Natural killer cell (primary cell): Measurements from ENCODE around the gene FAF1. TPM values are rescaled to one million over a fixed set of nuclear protein-coding genes. Genes with fewer than 3 reads are reported as not detected.

Source experiments
- ATAC-seq, 3 donors: fragments of 150-1000 bp in 2 of 3; fragments of 200-7000 bp in 1 of 3; cut with Tn5 transposase; 1 replicate in 1 of 3; 2 replicates in 2 of 3; pipeline ENCODE4 v1.10.0; 2021; ENCODE audit warnings: mild to moderate bottlenecking in 2 of 3, moderate library complexity in 2 of 3
- DNase-seq, 2 donors: peaks; one replicate each; pipeline versions ENCODE4 v3.0.0 to v3.0.0-alpha.2; 2013 to 2021; ENCODE audit warnings: mixed read lengths in 1 of 2
- H3K27ac ChIP-seq: one replicate; pipeline ENCODE4 v1.5.1; 2013; ENCODE audit warnings: mild to moderate bottlenecking, low read length
- H3K27me3 ChIP-seq: one replicate; pipeline ENCODE4 v1.6.1; 2013; ENCODE audit warnings: low read length; ENCODE audit not compliant: control insufficient read depth, insufficient read depth
- H3K36me3 ChIP-seq: one replicate; pipeline ENCODE4 v1.6.1; 2013; ENCODE audit warnings: low read length; ENCODE audit not compliant: control insufficient read depth, insufficient read depth
- H3K4me1 ChIP-seq: one replicate; pipeline ENCODE4 v1.6.1; 2013; ENCODE audit warnings: low read length; ENCODE audit not compliant: control insufficient read depth, insufficient read depth
- H3K4me3 ChIP-seq: one replicate; pipeline ENCODE4 v1.5.1; 2013; ENCODE audit warnings: low read length
- H3K9me3 ChIP-seq: one replicate; pipeline ENCODE4 v1.6.1; 2013; ENCODE audit warnings: low read length; ENCODE audit not compliant: control insufficient read depth, insufficient read depth
- H3K27ac Mint-ChIP-seq, 2 donors: one replicate each; pipeline ENCODE4 v1.8.0; 2022; ENCODE audit warnings: mild to moderate bottlenecking in 2 of 2, mixed read lengths in 2 of 2, moderate library complexity in 1 of 2
- H3K27me3 Mint-ChIP-seq, 2 donors: one replicate each; pipeline ENCODE4 v1.8.0; 2022; ENCODE audit warnings: low read depth in 2 of 2, mixed read lengths in 2 of 2
- H3K36me3 Mint-ChIP-seq: one replicate; pipeline ENCODE4 v1.8.0; 2022; ENCODE audit warnings: mixed read lengths
- H3K4me1 Mint-ChIP-seq, 2 donors: one replicate each; pipeline ENCODE4 v1.8.0; 2022; ENCODE audit warnings: mixed read lengths in 2 of 2
- H3K4me3 Mint-ChIP-seq: one replicate; pipeline ENCODE4 v1.8.0; 2022; ENCODE audit warnings: mild to moderate bottlenecking, moderate library complexity, mixed read lengths
- H3K9me3 Mint-ChIP-seq, 2 donors: one replicate each; pipeline ENCODE4 v1.8.0; 2022; ENCODE audit warnings: mixed read lengths in 2 of 2
- CTCF ChIP-seq: fragments of 200-600 bp; IDR thresholded peaks from one replicate; pipeline ENCODE4 v1.8.0; 2022; ENCODE audit warnings: antibody characterized with exemption
- WGBS: methylation state at CpG from one replicate; pipeline ENCODE4 v1.1.7; 2013; ENCODE audit warnings: missing lambda C conversion rate; ENCODE audit not compliant: insufficient coverage; 5-methylcytosine and 5-hydroxymethylcytosine counted together
- intact Hi-C: fragments of 100-400 bp; cut with micrococcal nuclease; formaldehyde crosslinking; loops from one replicate; pipeline ENCODE4 v1.14.2; 2022
- total RNA-seq, 4 donors: library from RNA; stranded (reverse); fragments of 120-200 nt in 1 of 4; gene quantifications; one replicate each; pipeline versions ENCODE4 v1.2.3 to v1.2.4, GENCODE V29; 2013 to 2022

FAF1 gene
- total RNA-seq, 3 donors from 2014 or later (not counting 1 experiment from before 2014, with no cell fraction given), result 56.8 to 59.7 (median 57.2) TPM

GRCh38 chr1:50416553-50417453 is 543.3 kb downstream of the FAF1 start:
- 9% methylated on average over 39 of the region's 46 CpGs for WGBS
- no peak overlapping the region for H3K27ac Mint-ChIP-seq
- DNase-seq (no peak), ATAC-seq (no peak)
- intact Hi-C loops, result no loop called here
- no peak overlapping the region for H3K4me3 ChIP-seq
- peaks cover 52% of the 10 kb centered on the region for H3K27me3 ChIP-seq
- H3K9me3 Mint-ChIP-seq, result no peaks in the 10 kb centered on the region
- H3K36me3 ChIP-seq, result no peaks in the 10 kb centered on the region
- H3K4me1 ChIP-seq, result peaks cover 16% of the 10 kb centered on the region
- H3K9me3 ChIP-seq, result no peaks in the 10 kb centered on the region
- no peak overlapping the region for H3K4me3 Mint-ChIP-seq
- peaks cover 3% of the 10 kb centered on the region for H3K36me3 Mint-ChIP-seq
- H3K4me1 Mint-ChIP-seq, result peaks cover 19 to 27% of the 10 kb centered on the region in 2 donors
- no peak overlapping the region for H3K27ac ChIP-seq
- no peak for TF ChIP-seq CTCF
- peaks cover 68 to 72% of the 10 kb centered on the region in 2 donors for H3K27me3 Mint-ChIP-seq

- Mint-ChIP-seq H3K36me3 (no peaks in the 10 kb centered on the region), H3K9me3 (no peaks in the 10 kb centered on the region), H3K27ac (no peak overlapping the region), H3K27me3 (peaks cover 63 to 73% of the 10 kb centered on the region in 2 donors), H3K4me3 (no peak overlapping the region), H3K4me1 (peaks cover 16 to 25% of the 10 kb centered on the region in 2 donors)
- intact Hi-C loops, result no loop called here
- DNase-seq (no peak), ATAC-seq (no peak)
- whole genome bisulfite sequencing, result 6% methylated on average over 25 of the region's 25 CpGs
- H3K4me1 ChIP-seq, result peaks cover 16% of the 10 kb centered on the region
- no peaks in the 10 kb centered on the region for H3K36me3 ChIP-seq
- TF ChIP-seq CTCF, result no peak
- H3K27ac ChIP-seq, result no peak overlapping the region
- no peak overlapping the region for H3K4me3 ChIP-seq
- H3K27me3 ChIP-seq, result peaks cover 48% of the 10 kb centered on the region
- no peaks in the 10 kb centered on the region for H3K9me3 ChIP-seq
Observed at GRCh38 chr1:50416150-50416527, 543.9 kb downstream of the FAF1 start.

GRCh38 chr1:50415235-50416149 is 544.6 kb downstream of the FAF1 start:
- intact Hi-C loops, result no loop called here
- peaks cover 15 to 23% of the 10 kb centered on the region in 2 donors for H3K4me1 Mint-ChIP-seq
- no peak overlapping the region for H3K4me3 Mint-ChIP-seq
- H3K4me3 ChIP-seq, result no peak overlapping the region
- peaks cover 47% of the 10 kb centered on the region for H3K27me3 ChIP-seq
- H3K9me3 Mint-ChIP-seq, result no peaks in the 10 kb centered on the region
- no peak overlapping the region for H3K27ac Mint-ChIP-seq
- no peak overlapping the region for H3K27ac ChIP-seq
- peaks cover 66 to 78% of the 10 kb centered on the region in 2 donors for H3K27me3 Mint-ChIP-seq
- no peaks in the 10 kb centered on the region for H3K36me3 ChIP-seq
- no peak for DNase-seq
- TF ChIP-seq CTCF, result no peak
- WGBS, result 9% methylated on average over 56 of the region's 56 CpGs
- H3K36me3 Mint-ChIP-seq, result no peaks in the 10 kb centered on the region
- no peaks in the 10 kb centered on the region for H3K9me3 ChIP-seq
- H3K4me1 ChIP-seq, result peaks cover 16% of the 10 kb centered on the region
- no peak for ATAC-seq
